ENCODE results near the gene CSRNP3.

GRCh38 chr2:165423081-165423480, 46.4 kb upstream of the CSRNP3 start:
- TF ChIP-seq CTCF (IDR thresholded peaks at IDR 0.05): no peak
- TF ChIP-seq EP300 (IDR thresholded peaks at IDR 0.05): no peak
- TF ChIP-seq POLR2A (IDR thresholded peaks at IDR 0.05): no peak

Measured in upper lobe of left lung (tissue), 4 donors.